CD4-positive, alpha-beta T cell treated with Interleukin-10 for 1 hour (primary cell): ENCODE results near the gene ZNF593.
A peak's percentile ranks its signal among the peaks of the same experiment; 100 is the strongest.

ENCODE experiments used
- DNase-seq: peaks from one replicate; pipeline ENCODE4 v3.0.0-alpha.2; 2020

The ZNF593 gene

DNA sequence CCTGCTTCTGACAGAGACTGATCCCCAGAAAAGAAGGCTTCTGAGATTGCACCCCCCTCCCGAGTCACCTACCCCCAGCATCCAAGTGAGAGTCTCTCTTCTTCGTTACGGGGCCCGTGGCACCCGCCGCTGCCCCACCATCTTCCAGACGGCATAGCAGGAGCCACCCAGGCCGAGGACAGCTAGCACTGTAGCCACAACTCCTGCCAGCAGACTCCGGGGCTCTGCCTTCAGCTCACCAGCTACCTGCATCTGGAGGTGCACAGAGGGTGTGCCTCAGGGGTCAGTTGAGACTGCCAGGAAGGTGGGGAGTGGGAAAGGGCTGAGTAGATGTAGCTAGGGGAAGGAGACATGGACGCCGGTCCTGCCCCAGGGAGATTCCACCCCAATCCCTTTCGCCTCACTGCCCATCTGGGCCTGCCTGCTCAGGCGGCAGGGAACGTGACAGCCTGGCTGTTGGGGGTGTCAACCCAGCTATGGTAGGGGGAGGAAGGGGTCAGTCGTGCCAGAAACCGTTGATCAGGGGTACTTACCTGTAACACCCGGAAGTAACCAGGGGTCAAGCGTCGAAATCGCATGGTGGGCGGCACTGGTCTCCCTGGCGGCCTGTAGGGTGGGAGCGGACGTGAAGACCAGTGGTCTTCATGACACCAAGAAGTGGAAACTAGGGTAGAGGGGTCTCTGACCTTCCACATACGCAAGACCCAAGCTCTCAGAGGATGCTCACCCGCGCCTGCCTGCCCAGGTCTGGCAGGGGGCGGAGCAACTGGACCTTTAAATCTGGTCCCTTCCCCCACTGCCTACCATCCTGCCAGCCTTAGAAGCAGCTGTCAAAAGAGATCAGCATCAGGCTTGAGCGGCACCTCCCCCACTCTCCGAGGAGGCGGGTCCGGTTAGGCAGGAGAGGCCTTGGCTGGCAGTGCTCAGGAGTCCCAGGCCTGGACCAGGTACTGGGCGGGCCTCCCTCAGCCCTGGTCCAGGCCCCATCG is 1.7 kb downstream of the ZNF593 start, which contains the start of gene ZNF593OS:
TSS of gene ZNF593OS (minus strand) at position 749 of the 989 bp plus-strand sequence. CDS start at position 578, 171 bp downstream.
- no peak for DNase-seq

DNA sequence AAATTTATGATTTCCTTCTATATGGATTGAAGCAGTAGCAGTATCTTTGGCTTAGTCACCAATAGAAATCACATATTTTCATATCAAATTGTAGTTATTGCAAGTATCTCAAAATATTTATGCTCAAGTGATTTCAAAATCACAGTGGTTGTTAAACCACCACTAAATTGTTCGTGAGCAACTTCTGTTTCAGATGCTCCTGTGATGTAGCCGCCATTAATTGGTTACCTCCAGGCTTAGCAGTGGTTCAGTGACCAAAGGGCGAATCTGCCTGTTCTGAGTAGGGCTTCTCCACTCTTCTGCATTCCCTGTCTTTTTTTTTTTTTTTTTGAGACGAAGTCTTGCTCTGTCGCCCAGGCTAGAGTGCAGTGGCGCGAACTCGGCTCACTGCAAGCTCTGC is 5.6 kb downstream of the ZNF593 start:
- DNase-seq: no peak

DNA sequence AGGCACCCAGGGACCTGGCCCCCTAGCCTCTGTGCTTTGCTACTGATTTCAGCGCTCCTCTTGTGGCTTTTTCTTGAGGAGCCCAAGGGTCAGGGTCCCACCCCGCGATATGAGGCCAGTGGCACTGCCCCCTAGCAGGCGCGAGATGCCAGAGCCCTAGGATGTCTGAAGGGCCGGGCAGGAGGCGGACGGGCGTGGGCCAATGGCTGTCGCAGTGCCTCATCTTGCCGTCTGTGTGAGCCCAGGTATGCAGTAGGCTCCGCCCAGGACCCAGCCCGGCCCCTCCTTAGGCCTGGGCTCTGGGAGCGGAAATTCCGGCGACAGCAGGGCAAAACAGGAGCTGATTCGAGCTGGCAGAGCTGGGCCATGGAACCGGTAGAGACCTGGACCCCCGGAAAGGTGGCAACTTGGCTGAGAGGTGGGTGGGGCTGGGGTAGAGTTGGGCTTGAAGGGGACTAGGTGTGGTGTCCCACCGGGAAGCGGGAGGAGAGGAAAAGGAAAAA is 7.5 kb downstream of the ZNF593 start, which contains the start of gene CNKSR1:
TSS of gene CNKSR1 (plus strand) at position 310 of the 503 bp plus-strand sequence. CDS start at position 367, 57 bp downstream.
- no peak for DNase-seq

DNA sequence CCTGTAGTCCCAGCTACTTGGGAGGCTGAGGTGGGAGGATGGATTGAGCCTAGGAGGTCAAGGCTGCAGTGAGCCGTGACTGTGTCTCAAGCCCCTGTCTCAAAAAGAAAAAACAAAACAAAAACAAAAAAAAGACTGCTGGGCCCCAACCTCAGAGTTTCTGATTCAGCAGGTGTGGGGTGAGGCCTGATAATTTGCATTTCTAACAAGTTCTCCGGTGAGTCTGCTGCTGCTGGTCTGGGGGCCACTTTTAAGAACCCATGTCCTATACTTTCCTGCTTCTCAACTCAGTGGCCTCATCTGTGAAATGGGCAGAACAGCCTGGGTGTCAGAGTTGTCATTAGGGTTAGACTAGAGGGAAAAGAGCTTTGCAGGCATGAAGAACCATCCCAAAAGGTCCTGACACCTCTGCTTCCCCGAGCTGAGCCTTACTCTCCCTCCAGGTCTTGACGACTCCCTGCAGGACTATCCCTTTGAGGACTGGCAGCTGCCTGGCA is 10.3 kb downstream of the ZNF593 start:
- no peak for DNase-seq

DNA sequence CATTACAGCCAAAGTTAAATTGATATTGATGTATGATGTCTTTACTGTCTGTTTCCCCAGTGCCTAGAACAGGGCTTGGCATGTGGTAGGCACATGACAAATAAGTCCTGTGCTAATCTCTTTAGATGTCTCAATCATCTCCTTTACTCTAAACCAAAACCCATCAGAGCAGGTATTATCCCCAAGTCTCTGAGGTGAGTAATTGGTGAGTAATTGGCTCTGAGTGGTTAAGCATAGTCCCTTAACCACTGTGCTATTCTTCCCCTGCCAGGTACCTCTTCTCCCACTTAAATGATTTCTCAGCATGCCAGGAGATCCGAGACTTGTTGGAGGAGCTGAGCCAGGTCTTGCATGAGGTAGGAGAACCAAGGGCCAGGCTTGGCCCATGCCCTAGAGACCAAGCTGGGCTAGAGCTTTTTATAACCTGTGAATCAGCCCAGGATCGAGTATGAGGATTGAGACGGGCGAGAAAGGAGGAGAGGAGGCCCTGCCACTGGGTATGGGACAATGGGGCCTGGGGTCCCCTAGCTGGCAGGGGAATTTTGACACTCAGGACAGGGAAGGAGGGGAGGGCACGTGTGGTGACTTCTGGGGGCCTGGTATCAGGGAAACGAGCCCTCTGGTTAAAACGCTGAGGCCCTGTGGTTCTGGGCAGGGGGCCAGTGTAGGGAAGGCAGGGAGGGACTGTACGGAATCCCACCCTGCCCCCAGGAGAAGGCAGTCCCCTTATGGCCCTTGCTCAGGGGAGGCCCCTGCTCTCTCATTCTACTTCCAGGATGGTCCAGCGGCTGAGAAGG is 12.1 kb downstream of the ZNF593 start:
- no peak for DNase-seq

DNA sequence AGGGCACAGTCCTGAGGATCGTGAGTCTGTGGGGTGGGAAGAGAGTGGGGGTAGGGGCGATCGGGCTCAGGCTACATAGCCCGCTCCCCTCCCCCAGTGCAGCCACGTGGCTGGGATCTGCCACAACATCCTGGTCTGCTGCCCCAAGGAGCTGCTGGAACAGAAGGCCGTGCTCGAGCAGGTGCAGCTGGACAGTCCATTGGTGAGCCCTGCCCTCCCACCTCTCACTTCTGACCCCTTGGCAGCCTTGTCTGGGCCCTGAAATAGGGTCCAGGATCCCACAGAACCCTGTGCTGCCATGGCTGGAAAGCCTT is 12.6 kb downstream of the ZNF593 start:
- DNase-seq: no peak

DNA sequence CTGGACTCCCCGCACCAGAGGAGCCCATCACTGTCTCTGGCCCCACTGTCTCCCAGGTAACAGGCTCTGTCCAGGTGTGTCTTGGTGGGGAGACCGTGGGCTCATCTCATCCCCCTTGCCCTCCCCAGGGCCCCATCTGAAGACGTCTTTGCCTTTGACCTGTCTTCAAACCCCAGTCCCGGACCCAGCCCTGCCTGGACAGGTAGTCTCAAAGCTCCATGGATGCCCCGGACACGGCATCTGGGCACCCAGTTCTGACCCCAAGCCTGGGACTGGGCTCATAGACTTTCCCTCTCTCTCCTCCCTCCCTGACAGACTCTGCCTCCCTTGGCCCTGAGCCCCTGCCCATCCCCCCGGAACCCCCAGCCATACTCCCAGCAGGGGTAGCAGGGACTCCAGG is 14.4 kb downstream of the ZNF593 start:
- DNase-seq: no peak

DNA sequence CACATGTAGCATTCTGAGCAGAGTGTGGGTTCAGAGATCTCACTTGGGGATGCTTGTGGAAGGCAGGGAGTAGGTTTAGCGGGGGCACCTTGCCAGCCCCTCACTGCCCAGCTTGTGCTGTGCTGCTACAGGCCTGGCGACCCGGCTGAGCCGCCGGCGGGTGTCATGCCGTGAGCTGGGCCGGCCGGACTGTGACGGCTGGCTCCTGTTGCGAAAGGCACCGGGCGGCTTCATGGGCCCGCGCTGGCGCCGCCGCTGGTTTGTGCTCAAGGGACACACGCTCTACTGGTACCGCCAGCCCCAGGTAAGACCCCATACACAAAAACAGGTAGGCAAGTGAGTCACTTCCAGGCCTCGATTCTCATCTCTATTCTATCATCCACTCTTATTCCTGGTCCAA is 15.2 kb downstream of the ZNF593 start:
- DNase-seq: no peak

DNA sequence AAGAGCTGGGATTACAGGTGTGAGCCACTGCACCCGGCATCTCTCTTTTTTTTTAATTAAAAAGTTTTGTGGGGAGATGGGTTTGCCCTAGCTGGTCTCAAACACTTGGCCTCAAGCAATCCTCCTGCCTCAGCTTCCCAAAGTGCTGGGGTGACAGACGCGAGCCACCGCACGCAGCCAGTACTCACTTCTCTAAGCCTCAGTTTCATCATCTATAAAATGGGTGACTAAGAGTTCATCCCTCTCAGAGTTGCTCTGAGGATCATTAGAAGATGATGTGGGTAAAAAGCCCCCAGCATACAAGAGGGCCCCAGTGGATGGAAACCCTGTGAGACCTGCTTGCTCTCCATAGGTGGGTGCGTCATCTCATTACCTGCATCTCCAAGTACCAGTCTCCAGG is 18.2 kb downstream of the ZNF593 start:
- DNase-seq: no peak

DNA sequence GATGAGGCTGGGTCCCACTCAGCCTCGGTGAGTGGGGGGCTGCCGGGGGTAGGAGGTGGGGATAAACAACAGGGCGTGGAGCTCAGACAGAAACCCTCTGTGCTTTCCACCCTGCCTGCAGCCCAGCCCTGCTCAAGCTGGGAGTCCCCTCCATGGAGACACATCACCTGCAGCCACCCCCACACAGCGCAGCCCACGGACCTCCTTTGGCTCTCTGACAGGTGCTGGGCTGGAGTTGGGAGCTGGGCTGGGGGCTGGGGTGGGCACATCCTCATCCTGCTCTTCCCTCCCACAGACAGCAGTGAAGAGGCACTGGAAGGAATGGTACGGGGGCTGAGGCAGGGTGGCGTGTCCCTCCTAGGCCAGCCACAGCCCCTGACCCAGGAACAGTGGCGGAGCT is 18.8 kb downstream of the ZNF593 start:
- DNase-seq: no peak

DNA sequence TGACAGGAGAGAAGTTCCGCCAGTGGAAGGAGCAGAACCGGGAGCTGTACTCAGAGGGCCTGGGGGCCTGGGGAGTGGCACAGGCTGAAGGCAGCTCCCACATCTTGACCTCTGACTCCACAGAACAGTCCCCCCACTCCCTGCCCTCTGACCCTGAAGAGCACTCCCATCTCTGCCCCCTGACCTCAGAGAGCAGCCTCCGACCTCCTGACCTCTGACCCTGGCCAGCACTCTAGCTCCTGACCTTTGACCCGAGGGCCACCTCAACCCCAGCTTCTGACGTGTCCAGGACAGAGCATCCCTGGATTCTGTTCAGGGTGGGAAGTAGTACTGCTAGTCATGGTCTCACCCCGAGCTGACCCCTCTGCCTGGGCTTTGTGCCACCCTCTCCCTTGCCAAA is 19.6 kb downstream of the ZNF593 start:
- no peak for DNase-seq

DNA sequence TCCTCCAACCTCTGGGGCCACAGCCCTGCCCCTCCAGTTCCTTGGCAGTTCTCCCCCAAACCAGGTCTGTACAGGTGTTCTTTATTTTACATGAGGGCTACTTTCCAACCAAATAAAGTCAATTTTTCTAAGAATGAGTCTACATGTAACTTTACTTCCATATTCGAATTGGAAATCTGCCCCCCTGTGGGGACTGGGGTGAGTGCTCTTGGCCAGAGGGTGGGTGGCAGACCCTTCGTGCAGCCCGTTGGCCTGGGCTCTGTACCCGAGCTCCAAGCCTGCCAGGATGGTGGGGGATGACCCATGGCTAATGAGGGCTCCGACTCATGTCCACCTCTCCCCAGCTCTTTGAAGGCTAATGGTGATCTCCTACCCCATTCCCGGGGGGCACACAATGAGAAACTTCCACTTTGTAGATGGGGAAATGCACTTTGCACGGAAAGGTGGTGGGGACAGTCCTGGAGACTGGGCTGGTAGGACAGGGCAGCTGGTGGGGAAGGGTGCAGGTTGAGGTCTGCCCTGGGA is 20.1 kb downstream of the ZNF593 start:
- no peak for DNase-seq

DNA sequence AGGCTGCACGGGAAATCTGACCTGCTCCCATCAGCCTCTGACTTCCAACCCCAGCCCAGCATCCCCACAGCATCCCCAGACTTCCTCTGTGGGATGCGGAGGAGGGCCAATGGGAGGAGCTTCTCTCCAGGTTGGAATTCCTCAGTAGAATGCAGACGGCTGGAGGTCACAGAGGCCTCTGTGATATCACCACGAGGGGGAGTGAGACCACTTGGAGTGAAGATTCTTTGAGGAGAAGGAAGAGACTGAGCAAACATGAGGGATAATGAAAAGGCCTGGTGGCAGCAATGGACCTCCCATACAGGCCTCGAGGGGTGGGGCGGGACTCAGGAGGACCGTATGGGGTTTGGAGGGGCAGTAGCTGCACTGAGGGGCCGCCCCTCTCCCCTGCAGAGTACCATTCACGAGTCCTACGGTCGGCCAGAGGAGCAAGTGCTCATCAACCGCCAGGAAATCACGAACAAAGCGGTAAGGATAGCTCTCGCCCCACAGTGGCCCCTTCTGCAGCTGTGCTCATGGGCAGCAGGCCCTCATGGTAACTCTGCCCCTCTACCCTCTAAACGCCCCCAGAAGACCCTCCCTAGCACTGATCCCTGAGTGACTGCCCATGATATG is 20.8 kb downstream of the ZNF593 start, which contains the start of gene CATSPER4:
TSS of gene CATSPER4 (plus strand) at position 230 of the 615 bp plus-strand sequence. CDS start at position 256, 26 bp downstream.
- peak; percentile 36 for DNase-seq

DNA sequence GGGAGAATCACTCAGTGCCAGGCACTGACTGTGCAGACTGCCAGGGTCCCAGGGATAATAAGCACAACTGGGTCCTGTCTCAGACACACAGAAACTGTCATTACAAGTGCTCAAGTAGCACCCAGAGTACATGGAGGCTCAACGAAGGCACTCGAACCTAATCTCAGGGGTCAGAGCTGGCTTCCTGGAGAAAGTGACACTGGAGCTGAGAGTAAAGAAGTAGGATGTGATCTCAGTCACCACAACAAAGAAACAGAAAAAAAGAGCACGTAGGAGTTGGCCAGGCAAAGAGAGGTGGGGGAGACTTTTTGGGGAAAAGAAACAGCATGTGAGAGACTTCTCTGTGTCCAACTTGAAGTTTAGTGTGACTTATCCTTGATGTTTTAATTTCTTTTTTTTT is 22.0 kb downstream of the ZNF593 start:
- peak; percentile 7 for DNase-seq

DNA sequence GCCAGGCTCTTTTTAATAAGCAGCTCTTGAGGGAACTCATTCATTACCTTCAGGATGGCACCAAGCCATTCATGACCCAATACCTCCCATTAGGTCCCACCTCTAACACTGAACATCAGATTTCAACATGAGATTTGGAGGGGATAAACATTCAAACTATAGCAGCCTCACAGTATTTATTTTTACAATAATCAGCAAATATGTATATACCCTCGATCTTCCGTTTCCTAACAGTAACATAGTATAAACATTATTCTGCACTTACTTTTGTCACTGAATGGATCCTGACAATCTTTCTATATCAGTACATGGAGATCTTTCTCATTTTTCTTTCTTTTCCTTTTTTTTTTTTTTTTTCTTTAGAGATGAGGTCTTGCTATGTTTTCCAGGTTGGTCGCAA is 26.1 kb downstream of the ZNF593 start:
- no peak for DNase-seq

DNA sequence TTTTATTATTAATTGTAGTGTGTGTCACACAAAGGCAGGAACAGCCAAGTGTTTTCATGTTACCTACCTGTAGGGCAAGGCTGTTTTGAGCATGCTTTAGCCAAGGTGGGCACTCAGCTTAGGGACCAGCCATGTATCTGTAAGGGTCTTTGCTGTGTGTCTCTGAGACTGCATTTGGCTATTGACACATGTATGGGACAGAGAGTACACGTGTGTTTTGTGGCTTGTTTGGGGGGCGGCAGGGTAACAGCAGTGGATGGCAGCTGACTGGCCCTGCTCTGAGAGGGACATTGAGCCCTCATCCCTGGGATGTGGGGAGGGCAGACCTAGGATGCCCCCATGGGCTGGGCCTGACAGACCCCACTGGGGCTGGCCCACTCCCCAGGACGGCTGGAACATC is 27.6 kb downstream of the ZNF593 start:
- DNase-seq: no peak

DNA sequence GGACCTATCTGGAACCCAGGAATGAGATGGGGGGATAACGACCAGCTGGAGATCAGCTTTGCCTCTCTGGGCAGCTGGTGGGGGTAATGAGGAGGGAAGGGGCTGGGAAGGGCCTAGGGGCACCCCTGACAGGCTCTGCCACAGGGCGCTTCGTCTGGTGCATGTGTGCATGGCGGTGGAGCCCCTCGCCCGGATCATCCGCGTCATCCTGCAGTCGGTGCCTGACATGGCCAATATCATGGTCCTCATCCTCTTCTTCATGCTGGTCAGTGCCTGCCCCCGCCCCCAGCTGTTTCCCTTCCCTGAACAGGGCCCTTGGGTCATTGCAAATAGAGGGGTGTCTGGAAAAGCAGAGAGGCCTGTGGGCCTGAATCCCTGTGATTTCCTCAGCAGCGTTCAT is 28.1 kb downstream of the ZNF593 start:
- DNase-seq: no peak

DNA sequence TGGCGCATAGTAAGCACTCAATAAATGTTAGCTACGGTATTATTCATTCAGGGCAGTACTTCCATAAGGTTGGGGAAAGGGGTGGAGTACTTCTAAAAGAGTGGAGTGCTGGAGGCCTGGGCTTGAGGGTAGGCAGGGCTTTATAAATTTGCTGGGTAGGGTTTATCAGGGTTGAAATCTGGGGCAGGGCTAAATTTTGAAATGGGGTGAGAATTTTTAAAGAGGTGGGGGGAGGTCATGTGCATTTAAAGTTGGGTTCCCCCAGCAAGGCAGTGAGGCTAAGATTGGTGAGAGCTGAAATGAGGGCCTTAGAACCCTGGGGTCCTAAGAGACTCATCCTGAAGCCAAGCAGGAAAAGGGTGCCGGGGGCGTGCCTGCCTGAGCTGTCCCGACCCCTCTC is 30.7 kb downstream of the ZNF593 start:
- no peak for DNase-seq

DNA sequence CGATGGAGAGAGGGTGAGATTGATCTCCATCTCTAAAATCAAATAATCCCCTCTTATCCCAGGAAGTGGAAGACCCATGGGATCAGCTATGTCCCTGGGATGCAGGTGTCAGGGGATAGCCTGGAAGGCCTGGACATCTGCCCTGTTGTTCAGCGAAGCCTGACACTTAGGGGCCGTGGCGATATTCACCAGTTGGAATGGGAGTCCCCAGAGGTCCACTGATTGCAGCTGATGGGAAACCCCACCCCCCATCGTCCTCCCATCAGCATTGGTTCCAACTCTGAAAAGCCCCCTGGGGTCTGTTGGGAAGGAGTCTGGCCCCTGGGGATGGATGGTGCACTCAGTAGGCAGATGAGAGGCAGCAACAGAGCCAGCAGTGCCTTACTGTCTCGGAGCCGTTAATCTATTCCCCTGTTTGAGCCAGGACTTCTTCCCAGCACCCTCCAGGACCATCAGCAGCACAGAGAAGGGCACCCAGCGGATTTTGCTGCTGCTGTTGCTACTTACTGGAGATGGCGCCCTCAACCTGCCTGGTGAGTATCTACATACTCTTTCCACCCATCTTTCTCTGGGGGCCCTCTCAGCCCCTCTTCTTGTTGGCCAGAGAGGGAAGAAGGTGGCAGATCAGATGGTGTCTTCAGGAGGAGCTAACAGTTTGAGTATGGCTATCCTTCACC is 34.1 kb downstream of the ZNF593 start:
- DNase-seq: peak; percentile 1

DNA sequence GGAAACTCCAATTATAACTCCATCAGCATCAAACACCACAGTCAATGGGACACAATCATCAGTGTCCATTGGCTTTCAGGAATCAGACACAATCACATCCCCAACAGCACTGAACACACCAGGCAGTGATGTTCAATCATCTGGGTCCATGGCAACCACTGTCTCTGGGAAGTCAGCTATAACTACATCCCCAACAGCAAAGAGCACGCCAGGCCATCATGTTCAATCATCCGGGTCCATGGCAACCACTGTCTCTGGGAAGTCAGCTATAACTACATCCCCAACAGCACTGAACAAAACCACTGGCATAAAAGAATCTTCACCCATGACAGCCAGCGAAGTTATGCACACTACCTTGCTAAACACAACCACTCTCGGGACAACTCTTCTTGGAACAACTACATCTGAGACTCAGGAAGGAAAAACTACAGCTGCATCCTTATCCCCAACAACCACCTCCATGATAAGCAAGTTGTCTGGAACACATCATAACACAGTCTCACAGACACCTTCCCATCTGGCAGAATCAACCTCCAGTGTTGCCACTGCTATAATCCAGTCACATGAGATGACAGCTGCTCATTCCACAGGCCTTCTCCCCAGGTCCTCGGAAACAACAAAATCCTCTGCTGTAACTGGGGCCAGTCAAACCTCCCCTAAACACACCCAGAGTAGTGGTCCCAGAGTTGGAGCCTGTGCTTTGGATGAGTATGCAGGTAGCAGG is 40.6 kb downstream of the ZNF593 start:
- DNase-seq: no peak

DNA sequence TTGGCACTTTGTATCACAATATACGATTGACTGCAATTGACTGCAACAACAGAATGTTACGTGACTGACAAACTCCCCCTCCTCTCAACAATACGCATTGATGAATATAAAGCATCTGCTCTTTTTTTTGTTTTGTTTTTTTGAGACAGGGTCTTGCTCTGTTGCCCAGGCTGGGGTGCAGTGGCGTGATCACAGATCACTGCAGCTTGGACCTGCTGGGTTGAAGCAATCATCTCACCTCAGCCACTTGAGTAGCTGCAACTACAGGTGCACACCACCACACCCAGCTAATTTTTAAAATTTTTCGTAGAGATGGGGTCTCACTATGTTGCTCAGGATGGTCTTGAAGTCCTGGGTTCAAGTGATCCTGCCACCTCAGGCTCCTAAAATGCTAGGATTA is 43.0 kb downstream of the ZNF593 start:
- no peak for DNase-seq
